Trophoblast cell (in vitro differentiated cells and primary cell): ENCODE data around the gene OXT.
A peak's percentile ranks its signal among the peaks of the same experiment; 100 is the strongest.
"Not testable (repeated sequence)": the region's sequence is repeated elsewhere in the genome, so short reads cannot be mapped to it uniquely, and the experiment has no call there.

Source experiments
- DNase-seq, 2 donors: peaks; one replicate each; pipeline ENCODE4 v3.0.0-alpha.2; 2016
- H2AFZ ChIP-seq: 2 replicates; pipeline ENCODE4 v1.6.1; 2013; ENCODE audit warnings: low read length, moderate library complexity, mild to moderate bottlenecking; ENCODE audit not compliant: insufficient read depth, poor library complexity
- H2AK5ac ChIP-seq: 2 replicates; pipeline ENCODE4 v1.6.1; 2013; ENCODE audit warnings: mild to moderate bottlenecking, low read length
- H2BK120ac ChIP-seq: 2 replicates; pipeline ENCODE4 v1.6.1; 2013; ENCODE audit warnings: low read length, mild to moderate bottlenecking, moderate library complexity; ENCODE audit not compliant: insufficient read depth, poor library complexity
- H2BK12ac ChIP-seq: 2 replicates; pipeline ENCODE4 v1.6.1; 2013; ENCODE audit warnings: mild to moderate bottlenecking, low read length, moderate library complexity
- H2BK5ac ChIP-seq: 2 replicates; pipeline ENCODE4 v1.6.1; 2013; ENCODE audit warnings: low read length, low read depth, moderate library complexity, mild to moderate bottlenecking; ENCODE audit not compliant: poor library complexity
- H3K14ac ChIP-seq: 2 replicates; pipeline ENCODE4 v1.6.1; 2013; ENCODE audit warnings: mild to moderate bottlenecking, low read length
- H3K18ac ChIP-seq: 2 replicates; pipeline ENCODE4 v1.6.1; 2013; ENCODE audit warnings: mild to moderate bottlenecking, low read length
- H3K23ac ChIP-seq: 2 replicates; pipeline ENCODE4 v1.6.1; 2013; ENCODE audit warnings: low read length
- H3K27ac ChIP-seq: 2 replicates; pipeline ENCODE4 v1.5.1; 2013; ENCODE audit warnings: low read depth, mild to moderate bottlenecking, inconsistent platforms, low read length, moderate library complexity
- H3K27me3 ChIP-seq: 2 replicates; pipeline ENCODE4 v1.6.1; 2013; ENCODE audit warnings: inconsistent platforms, mild to moderate bottlenecking, low read length, moderate library complexity; ENCODE audit not compliant: insufficient read depth
- H3K36me3 ChIP-seq, 2 experiments: 1 replicate in 1 of 2; 2 replicates in 1 of 2; pipeline ENCODE4 v1.6.1; 2013; ENCODE audit warnings: low read length in 2 of 2, mild to moderate bottlenecking in 2 of 2, moderate library complexity in 1 of 2; ENCODE audit not compliant: insufficient read depth in 2 of 2, control insufficient read depth in 1 of 2
- H3K4ac ChIP-seq: 2 replicates; pipeline ENCODE4 v1.6.1; 2013; ENCODE audit warnings: low read depth, mild to moderate bottlenecking, low read length, moderate library complexity
- H3K4me1 ChIP-seq, 2 experiments: 1 replicate in 1 of 2; 2 replicates in 1 of 2; pipeline ENCODE4 v1.6.1; 2013; ENCODE audit warnings: low read length in 2 of 2, mild to moderate bottlenecking in 2 of 2, moderate library complexity in 1 of 2; ENCODE audit not compliant: insufficient read depth in 2 of 2, control insufficient read depth in 1 of 2
- H3K4me2 ChIP-seq: 2 replicates; pipeline ENCODE4 v1.6.1; 2013; ENCODE audit warnings: inconsistent platforms, mild to moderate bottlenecking, low read length, moderate library complexity
- H3K4me3 ChIP-seq: 2 replicates; pipeline ENCODE4 v1.5.1; 2013; ENCODE audit warnings: mild to moderate bottlenecking, low read depth, low read length, inconsistent platforms
- H3K79me1 ChIP-seq: one replicate; pipeline ENCODE4 v1.6.1; 2013; ENCODE audit warnings: low read length
- H3K79me2 ChIP-seq: 2 replicates; pipeline ENCODE4 v1.6.1; 2013; ENCODE audit warnings: low read length, mild to moderate bottlenecking; ENCODE audit not compliant: control insufficient read depth, insufficient read depth, poor library complexity
- H3K9ac ChIP-seq: 2 replicates; pipeline ENCODE4 v1.6.1; 2013; ENCODE audit warnings: mild to moderate bottlenecking, low read length
- H3K9me3 ChIP-seq: 2 replicates; pipeline ENCODE4 v1.6.1; 2013; ENCODE audit warnings: low read depth, mild to moderate bottlenecking, control low read depth, inconsistent platforms, low read length; ENCODE audit not compliant: insufficient read depth
- H4K12ac ChIP-seq: 2 replicates; pipeline ENCODE4 v1.6.1; 2013; ENCODE audit warnings: low read depth, mild to moderate bottlenecking, low read length, moderate library complexity
- H4K8ac ChIP-seq: 2 replicates; pipeline ENCODE4 v1.6.1; 2013; ENCODE audit warnings: low read depth, mild to moderate bottlenecking, low read length, moderate library complexity
- H4K91ac ChIP-seq: one replicate; pipeline ENCODE4 v1.6.1; 2013; ENCODE audit warnings: low read depth, mild to moderate bottlenecking, low read length, moderate library complexity
- WGBS: extraction: QIAGEN DNeasy Blood & Tissue Kit; methylation state at CpG from one replicate; pipeline ENCODE4 v1.1.7; 2013; ENCODE audit warnings: missing lambda C conversion rate; ENCODE audit not compliant: insufficient read length, insufficient coverage; ENCODE audit errors: extremely low coverage; 5-methylcytosine and 5-hydroxymethylcytosine counted together

The OXT gene

GRCh38 chr20:3116341-3116740 is 44.9 kb downstream of the OXT start:
- no peaks in the 10 kb centered on the region for H3K4me1 ChIP-seq
- H3K14ac ChIP-seq, result no peak overlapping the region
- peaks cover 6 to 7% of the 10 kb centered on the region in 2 experiments for H3K36me3 ChIP-seq
- H3K9ac ChIP-seq, result no peak overlapping the region
- no peak overlapping the region for H3K18ac ChIP-seq
- no peak overlapping the region for H2BK120ac ChIP-seq
- H4K91ac ChIP-seq, result no peak overlapping the region
- no peaks in the 10 kb centered on the region for H3K79me1 ChIP-seq
- H3K4ac ChIP-seq, result no peak overlapping the region
- WGBS, result no CpG with 5 or more reads among the region's 4 CpGs
- no peak overlapping the region for H2BK12ac ChIP-seq
- no peak overlapping the region for H4K8ac ChIP-seq
- no peak overlapping the region for H2AK5ac ChIP-seq
- no peak overlapping the region for H4K12ac ChIP-seq
- H3K9me3 ChIP-seq, result no peaks in the 10 kb centered on the region
- no peak overlapping the region for H3K27ac ChIP-seq
- H2BK5ac ChIP-seq, result no peak overlapping the region
- no peak overlapping the region for H3K4me3 ChIP-seq
- no peak overlapping the region for H2AFZ ChIP-seq
- H3K79me2 ChIP-seq, result no peaks in the 10 kb centered on the region
- H3K4me2 ChIP-seq, result no peak overlapping the region
- no peak overlapping the region for H3K23ac ChIP-seq
- no peaks in the 10 kb centered on the region for H3K27me3 ChIP-seq
- no peak for DNase-seq

- not testable (repeated sequence) for H2BK5ac ChIP-seq, H3K18ac ChIP-seq, H3K79me2 ChIP-seq, H4K12ac ChIP-seq, H3K4me3 ChIP-seq, H3K27ac ChIP-seq, H3K4me2 ChIP-seq, H2AFZ ChIP-seq, H3K79me1 ChIP-seq, H3K9ac ChIP-seq, H4K8ac ChIP-seq, H4K91ac ChIP-seq, H3K9me3 ChIP-seq, H3K27me3 ChIP-seq, H3K14ac ChIP-seq, H2AK5ac ChIP-seq, H2BK12ac ChIP-seq, H3K4me1 ChIP-seq, H2BK120ac ChIP-seq, H3K23ac ChIP-seq, H3K4ac ChIP-seq
- WGBS, result no CpG with 5 or more reads among the region's 14 CpGs
- H3K36me3 ChIP-seq, result peaks cover 15 to 18% of the 10 kb centered on the region in 2 experiments
- DNase-seq, result peak; percentile 54 to 77
Measured at GRCh38 chr20:3117839-3118379, 46.5 kb downstream of the OXT start.

GRCh38 chr20:3119044-3119443 is 47.6 kb downstream of the OXT start:
- Histone ChIP-seq H3K4ac (no peak overlapping the region), H3K79me2 (no peaks in the 10 kb centered on the region), H2AK5ac (no peak overlapping the region), H3K9ac (no peak overlapping the region), H2BK5ac (no peak overlapping the region), H3K18ac (no peak overlapping the region), H3K27me3 (no peaks in the 10 kb centered on the region), H4K91ac (no peak overlapping the region), H3K27ac (no peak overlapping the region), H4K12ac (no peak overlapping the region), H3K36me3 (peaks cover 17 to 19% of the 10 kb centered on the region in 2 experiments), H3K79me1 (no peaks in the 10 kb centered on the region), H3K23ac (no peak overlapping the region), H2BK12ac (no peak overlapping the region), H2BK120ac (no peak overlapping the region), H3K14ac (no peak overlapping the region), H4K8ac (no peak overlapping the region), H3K4me1 (no peaks in the 10 kb centered on the region), H2AFZ (no peak overlapping the region), H3K4me2 (no peak overlapping the region), H3K9me3 (peaks cover 5% of the 10 kb centered on the region), H3K4me3 (no peak overlapping the region)
- DNase-seq, result no peak
- WGBS, result no CpG with 5 or more reads among the region's 5 CpGs

GRCh38 chr20:3121271-3121911 is 50.0 kb downstream of the OXT start:
- Histone ChIP-seq H2BK5ac (no peak overlapping the region), H2AFZ (no peak overlapping the region), H3K18ac (no peak overlapping the region), H3K4me3 (no peak overlapping the region), H4K8ac (no peak overlapping the region), H4K12ac (no peak overlapping the region), H3K27ac (no peak overlapping the region), H2BK120ac (no peak overlapping the region), H3K36me3 (peaks cover 19% of the 10 kb centered on the region in 2 experiments), H3K4me2 (no peak overlapping the region), H3K79me1 (no peaks in the 10 kb centered on the region), H3K9ac (no peak overlapping the region), H4K91ac (no peak overlapping the region), H3K4me1 (no peaks in the 10 kb centered on the region), H3K79me2 (no peaks in the 10 kb centered on the region), H3K23ac (no peak overlapping the region), H3K27me3 (no peaks in the 10 kb centered on the region), H3K9me3 (peaks cover 13% of the 10 kb centered on the region), H3K14ac (no peak overlapping the region), H2BK12ac (no peak overlapping the region), H3K4ac (no peak overlapping the region), H2AK5ac (no peak overlapping the region)
- no CpG with 5 or more reads among the region's 11 CpGs for WGBS
- no peak for DNase-seq
